Inferior parietal cortex (tissue), 1 donor: Measurements from ENCODE around the gene HTR4.
"Not testable (repeated sequence)": the region's sequence is repeated elsewhere in the genome, so short reads cannot be mapped to it uniquely, and the experiment has no call there.

Experiments
- DNase-seq: peaks from one replicate; pipeline ENCODE4 v3.0.0-alpha.2; 2016; ENCODE audit errors: extremely low spot score

Gene HTR4

DNA sequence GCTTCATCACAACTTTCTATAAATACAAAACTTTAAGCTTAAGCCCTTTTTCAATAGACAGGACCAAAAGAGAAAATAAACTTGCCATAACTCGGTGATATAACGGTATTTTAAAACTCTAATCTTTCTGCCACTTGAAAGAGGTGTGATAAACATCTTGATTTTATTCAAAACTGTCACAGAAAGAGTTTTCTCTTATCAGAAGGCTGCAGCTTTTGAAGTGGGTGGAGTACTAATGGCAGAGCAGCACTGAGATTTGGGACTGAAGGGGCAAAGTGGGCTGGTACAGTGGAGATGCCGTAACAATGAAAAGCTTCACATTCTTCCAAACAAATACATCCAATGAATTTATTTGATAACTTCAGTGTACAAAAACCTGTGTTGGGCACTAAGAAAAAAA is 178.0 kb downstream of the HTR4 start:
- DNase-seq = no peak

DNA sequence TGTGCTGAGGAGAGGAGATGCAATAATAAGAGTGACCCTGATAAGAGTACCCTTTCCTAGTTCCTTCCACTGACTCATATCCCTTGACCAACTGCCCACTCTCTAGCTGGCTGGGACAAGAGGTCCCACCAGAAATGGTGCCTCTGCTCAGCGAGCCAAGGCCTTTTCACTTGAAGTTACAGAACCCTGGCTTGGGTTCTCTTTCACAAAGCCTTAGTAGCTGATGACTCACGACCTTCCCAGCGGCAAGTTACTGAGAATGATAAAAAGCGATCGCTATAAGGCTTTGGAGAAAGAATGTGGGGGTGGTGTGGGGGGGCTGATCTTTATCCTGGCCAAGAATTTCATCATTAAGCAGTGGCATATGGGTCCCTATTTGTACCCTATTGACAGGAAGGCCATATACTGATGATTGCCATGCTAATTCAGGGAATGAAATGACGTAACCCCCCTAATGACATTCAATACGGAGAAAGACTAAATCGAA is 180.3 kb downstream of the HTR4 start:
- no peak for DNase-seq

GRCh38 chr5:148471379-148471778 is 182.9 kb downstream of the HTR4 start:
- no peak for DNase-seq

- peak; percentile 74 for DNase-seq
Observed at GRCh38 chr5:148469501-148469935, 184.8 kb downstream of the HTR4 start.

- DNase-seq = not testable (repeated sequence)
Observed at GRCh38 chr5:148468746-148469145, 185.6 kb downstream of the HTR4 start.

- DNase-seq = no peak
Observed at GRCh38 chr5:148467958-148468357, 186.4 kb downstream of the HTR4 start.

- DNase-seq = no peak
Observed at GRCh38 chr5:148466236-148466580, 188.1 kb downstream of the HTR4 start.

- DNase-seq = no peak
Observed at GRCh38 chr5:148465381-148466235, 188.7 kb downstream of the HTR4 start.

- DNase-seq = no peak
Observed at GRCh38 chr5:148459669-148460068, 194.7 kb downstream of the HTR4 start.

DNA sequence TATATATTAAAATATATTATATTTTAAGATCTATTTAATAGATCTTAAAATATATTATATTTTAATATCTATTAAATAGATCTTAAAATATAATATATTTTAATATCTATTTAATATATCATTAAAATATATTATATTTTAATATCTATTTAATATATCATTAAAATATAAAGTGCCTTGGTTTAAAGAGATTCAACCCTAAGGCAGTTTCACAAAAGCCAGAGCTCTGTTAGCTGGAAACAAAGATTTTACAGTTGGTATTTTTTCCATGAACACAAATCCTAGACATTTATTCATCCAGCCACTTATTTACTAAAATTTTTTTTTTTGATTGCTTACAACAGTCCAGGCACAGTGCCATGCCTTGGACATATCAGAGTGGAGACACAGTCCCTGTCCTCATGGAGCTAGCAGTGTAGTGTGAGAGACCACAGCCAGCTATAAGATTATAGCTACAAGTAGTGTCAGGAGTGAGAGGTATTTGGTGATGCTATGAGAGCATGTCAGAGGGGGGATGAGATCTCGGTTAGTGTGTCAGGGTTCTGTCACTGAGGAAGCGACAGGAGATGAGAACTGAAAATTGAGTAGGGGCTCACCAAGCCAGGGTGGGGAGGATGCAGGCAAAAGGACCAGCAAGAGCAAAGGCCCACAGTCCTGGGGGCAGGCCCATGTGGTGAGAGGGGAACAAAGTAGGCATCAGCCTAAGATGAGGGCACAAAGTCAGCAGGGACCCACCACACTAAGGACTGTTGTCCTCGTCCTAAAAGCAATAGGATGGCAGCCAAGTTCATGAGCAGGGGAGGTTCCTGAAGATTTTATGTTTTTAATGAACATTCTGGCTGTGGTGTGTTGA is 196.1 kb downstream of the HTR4 start:
- no peak for DNase-seq

- no peak for DNase-seq
Observed at GRCh38 chr5:148457183-148457620, 197.1 kb downstream of the HTR4 start.

DNA sequence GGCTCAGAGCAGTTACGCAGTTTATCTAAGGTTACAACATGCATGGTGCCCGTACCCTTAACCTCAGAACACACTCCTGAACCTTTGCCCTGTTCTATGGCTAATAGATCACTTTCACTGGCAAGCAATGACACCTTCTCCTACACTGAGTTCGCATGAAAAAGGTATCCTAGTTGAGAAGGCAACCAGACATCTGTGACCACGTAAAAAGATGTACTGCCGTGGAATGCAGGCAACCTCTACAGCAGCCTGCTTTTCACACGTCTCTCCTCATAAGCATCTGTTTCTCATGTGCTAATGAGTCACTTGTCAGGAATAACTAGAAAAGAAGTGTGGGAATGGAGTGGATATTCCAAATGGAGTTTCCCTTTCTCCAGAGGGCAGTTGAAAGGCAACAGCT is 199.1 kb downstream of the HTR4 start:
- peak; percentile 53 for DNase-seq

DNA sequence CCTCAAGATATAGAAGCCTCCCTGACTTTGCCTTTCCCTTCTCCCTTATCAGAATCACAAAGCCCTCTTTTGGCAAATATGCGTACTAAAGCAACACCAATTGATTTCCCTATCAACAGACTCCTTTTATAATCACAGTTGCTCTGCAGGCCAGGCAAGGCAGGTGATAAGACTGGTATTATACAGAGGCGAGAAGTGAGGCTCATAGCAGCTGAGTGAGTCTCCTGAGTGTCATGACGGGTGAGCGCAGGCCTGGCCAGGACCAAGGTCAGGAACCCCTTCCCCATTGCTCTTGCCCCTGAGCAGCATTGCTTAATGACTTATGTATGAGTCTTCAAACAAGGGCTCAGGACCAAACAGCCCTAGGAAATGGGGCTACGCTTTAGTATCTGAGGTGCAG is 199.8 kb downstream of the HTR4 start:
- no peak for DNase-seq

DNA sequence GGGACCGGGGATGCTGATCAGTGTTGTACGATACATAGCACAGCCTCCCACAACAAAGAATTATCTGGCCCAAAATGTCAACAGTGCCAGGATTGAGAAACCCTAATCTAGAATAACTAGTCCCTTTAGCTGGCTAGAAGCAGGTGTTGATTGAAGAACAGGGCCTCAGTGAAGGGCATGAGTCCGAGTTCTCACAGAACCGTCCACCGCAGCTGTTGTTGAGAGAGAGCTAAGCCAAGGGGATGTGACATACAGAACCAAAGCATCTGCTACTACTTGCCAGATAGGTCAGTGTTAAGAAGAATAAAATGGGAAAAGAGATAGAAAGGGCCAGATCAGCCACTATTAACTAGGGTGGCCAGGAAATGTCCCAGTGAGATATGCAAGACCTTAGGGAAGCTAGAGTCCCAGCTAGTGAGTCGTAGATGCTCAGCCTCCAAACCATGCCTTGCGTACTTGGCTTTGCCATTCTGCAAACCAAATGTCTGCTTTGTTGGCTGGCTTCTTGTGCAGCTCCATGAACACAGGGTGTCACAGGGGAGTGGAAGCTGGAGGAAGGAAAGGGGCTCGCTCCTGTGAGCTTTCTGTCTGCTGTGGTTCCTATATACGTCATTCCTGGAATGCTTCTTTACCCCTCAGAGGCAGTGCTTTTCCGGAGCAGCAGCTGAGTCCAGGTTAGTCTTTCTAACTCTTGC is 201.7 kb downstream of the HTR4 start:
- no peak for DNase-seq

DNA sequence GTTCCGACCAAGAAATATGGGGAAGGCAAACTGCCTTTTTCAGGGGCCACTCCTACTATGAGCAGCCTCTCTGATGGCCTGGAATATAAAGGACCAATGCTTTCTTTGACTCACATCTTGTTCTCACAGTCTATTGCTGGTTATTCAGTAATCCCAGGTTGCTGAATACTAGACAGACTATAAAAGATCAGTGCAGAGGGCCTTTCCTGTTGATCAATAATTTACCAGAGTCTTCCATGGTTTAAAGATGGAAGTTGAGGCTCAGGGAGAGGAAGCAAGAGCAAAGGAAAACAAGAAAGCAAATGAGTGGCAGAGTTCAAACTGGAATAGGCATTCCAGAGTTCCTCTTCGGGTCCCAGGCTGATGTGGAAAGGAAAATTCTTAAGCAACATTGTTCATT is 207.7 kb downstream of the HTR4 start:
- DNase-seq = no peak

- no peak for DNase-seq
Observed at GRCh38 chr5:148445578-148445977, 208.7 kb downstream of the HTR4 start.

GRCh38 chr5:148443998-148444397 is 210.3 kb downstream of the HTR4 start:
- peak; percentile 95 for DNase-seq

DNA sequence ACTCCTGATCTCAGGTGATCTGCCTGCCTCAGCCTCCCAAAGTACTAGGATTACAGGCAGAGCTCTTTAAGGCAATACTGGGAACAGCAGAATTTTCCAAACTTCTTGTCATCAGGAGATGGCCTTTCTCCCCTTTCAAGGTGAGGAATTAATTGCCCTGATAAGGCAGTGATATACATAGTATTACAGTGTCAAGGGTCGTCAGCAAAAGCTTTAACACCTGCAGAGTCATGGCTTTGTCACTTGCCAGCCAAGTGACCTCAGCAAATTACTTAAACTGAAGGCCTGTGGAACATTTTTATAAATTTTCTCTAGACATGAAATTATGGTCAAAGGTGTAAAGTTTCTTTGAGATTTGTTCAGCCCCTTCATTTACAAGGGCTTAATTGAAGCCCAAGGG is 211.1 kb downstream of the HTR4 start:
- DNase-seq = no peak

- no peak for DNase-seq
Observed at GRCh38 chr5:148438933-148439332, 215.4 kb downstream of the HTR4 start.

GRCh38 chr5:148437249-148437648 is 217.1 kb downstream of the HTR4 start:
- DNase-seq = no peak

- no peak for DNase-seq
Observed at GRCh38 chr5:148436029-148436428, 218.3 kb downstream of the HTR4 start.

DNA sequence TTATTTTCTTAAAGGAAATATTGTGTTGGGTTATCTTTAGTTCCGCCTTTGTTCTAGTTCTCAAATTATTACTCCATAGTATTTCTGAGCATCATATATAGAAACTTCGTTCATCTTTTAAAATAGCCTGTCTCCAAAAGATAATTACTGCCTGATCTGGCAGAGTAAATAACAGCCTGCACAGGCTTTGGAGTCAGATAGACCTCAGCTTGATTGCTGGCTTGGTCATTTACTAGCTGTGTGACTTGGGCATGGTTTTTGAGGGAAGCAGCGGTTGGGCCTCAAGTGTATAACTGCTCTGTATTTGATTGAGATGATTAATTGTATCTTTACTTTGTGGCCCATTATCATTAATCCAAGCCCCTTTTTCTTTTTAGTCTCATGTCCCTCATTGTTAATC is 220.5 kb downstream of the HTR4 start:
- no peak for DNase-seq
